H1 (cell line): ENCODE data around the gene YAF2. TPM values are rescaled to one million over a fixed set of nuclear protein-coding genes. Genes with fewer than 3 reads are reported as not detected.

ENCODE experiments used
- CTCF ChIA-PET: fragments of 300-600 bp; sonication (Branson Sonifier 250); formaldehyde crosslinking; loops from one replicate; lab custom pipeline; 2021; ENCODE audit not compliant: partially characterized antibody; lab: Charles Lee
- POLR2A ChIA-PET: fragments of 300-600 bp; sonication (Branson Sonifier 250); formaldehyde crosslinking; loops from one replicate; lab custom pipeline; 2021; ENCODE audit warnings: inconsistent platforms; ENCODE audit not compliant: partially characterized antibody; lab: Charles Lee
- DNase-seq, 2 experiments: peaks; one replicate each; pipeline versions ENCODE4 v3.0.0 to v3.0.0-alpha.2; 2010 to 2022; ENCODE audit warnings: low spot score in 2 of 2, low read depth in 1 of 2, mixed read lengths in 1 of 2
- FAIRE-seq: peaks from 2 replicates; lab custom pipeline; 2011; peaks lifted over from hg19 to GRCh38; lab: Jason Lieb, UNC
- H2AFZ ChIP-seq: 2 replicates; pipeline ENCODE4 v1.8.1; 2012; ENCODE audit warnings: low read length, inconsistent platforms
- H2AK5ac ChIP-seq: 2 replicates; pipeline ENCODE4 v1.6.1; 2013; ENCODE audit warnings: low read depth, low read length
- H2BK120ac ChIP-seq: replicated peaks from 2 replicates; pipeline ENCODE3; 2013; ENCODE audit warnings: low read depth, low read length, inconsistent platforms
- H2BK12ac ChIP-seq: 2 replicates; pipeline ENCODE4 v1.6.1; 2013; ENCODE audit warnings: low read depth, low read length
- H2BK15ac ChIP-seq: 2 replicates; pipeline ENCODE4 v1.6.1; 2013; ENCODE audit warnings: low read length
- H2BK20ac ChIP-seq: 2 replicates; pipeline ENCODE4 v1.6.1; 2013; ENCODE audit warnings: low read length
- H2BK5ac ChIP-seq: 2 replicates; pipeline ENCODE4 v1.6.1; 2013; ENCODE audit warnings: low read depth, low read length
- H3K14ac ChIP-seq: 2 replicates; pipeline ENCODE4 v1.6.1; 2013; ENCODE audit warnings: inconsistent platforms; ENCODE audit not compliant: insufficient read length
- H3K18ac ChIP-seq: 2 replicates; pipeline ENCODE4 v1.6.1; 2013; ENCODE audit warnings: low read length; ENCODE audit errors: extremely low read depth
- H3K23ac ChIP-seq: 2 replicates; pipeline ENCODE4 v1.6.1; 2013; ENCODE audit warnings: inconsistent platforms; ENCODE audit not compliant: insufficient read length
- H3K23me2 ChIP-seq: 2 replicates; pipeline ENCODE4 v1.6.1; 2013; ENCODE audit warnings: low read depth, low read length
- H3K27ac ChIP-seq: 2 replicates; pipeline ENCODE4 v1.6.1; 2011; ENCODE audit warnings: low read depth, low read length, inconsistent platforms
- H3K27me3 ChIP-seq, 4 experiments: replicated peaks in 1 of 4; 1 replicate in 1 of 4; 2 replicates in 3 of 4; pipeline versions ENCODE4 v1.6.1 to v1.8.1; 2011 to 2013; ENCODE audit warnings: low read length in 3 of 4, mild to moderate bottlenecking in 3 of 4, inconsistent platforms in 2 of 4, mixed read lengths in 2 of 4, moderate library complexity in 1 of 4; ENCODE audit not compliant: control insufficient read depth in 3 of 4, insufficient read depth in 3 of 4; ENCODE audit errors: extremely low read depth in 1 of 4
- H3K36me3 ChIP-seq, 4 experiments: 2 replicates each; pipeline versions ENCODE4 v1.6.1 to v1.8.1; 2011 to 2013; ENCODE audit warnings: mild to moderate bottlenecking in 4 of 4, low read length in 3 of 4, moderate library complexity in 2 of 4, control low read depth in 1 of 4, inconsistent platforms in 1 of 4; ENCODE audit not compliant: insufficient read depth in 4 of 4, control insufficient read depth in 2 of 4
- H3K4ac ChIP-seq: replicated peaks from 2 replicates; pipeline ENCODE3; 2013; ENCODE audit warnings: low read length, low read depth, mixed read lengths, inconsistent platforms; ENCODE audit not compliant: insufficient read length
- H3K4me1 ChIP-seq, 4 experiments: replicated peaks in 1 of 4; 1 replicate in 1 of 4; 2 replicates in 3 of 4; pipeline versions ENCODE4 v1.6.1 to v1.8.1; 2011 to 2013; ENCODE audit warnings: low read length in 3 of 4, inconsistent platforms in 2 of 4, mixed read lengths in 1 of 4; ENCODE audit not compliant: insufficient read depth in 4 of 4, control insufficient read depth in 3 of 4
- H3K4me2 ChIP-seq, 2 experiments: 2 replicates each; pipeline versions ENCODE4 v1.6.1 to v1.8.1; 2011 to 2013; ENCODE audit warnings: low read depth in 2 of 2, low read length in 2 of 2, control low read depth in 1 of 2, inconsistent platforms in 1 of 2, mild to moderate bottlenecking in 1 of 2; ENCODE audit not compliant: insufficient read depth in 1 of 2
- H3K4me3 ChIP-seq, 4 experiments: fragments of 200-600, 300-600 bp in 1 of 4; sonication (generic), shearing (Covaris generic), sonication (Bioruptor Twin) in 1 of 4; 2 replicates each; pipeline versions ENCODE4 v1.5.1 to v1.8.1; 2011 to 2016; ENCODE audit warnings: low read length in 4 of 4, low read depth in 3 of 4, control low read depth in 2 of 4, inconsistent platforms in 2 of 4, mild to moderate bottlenecking in 2 of 4, mixed read lengths in 1 of 4, moderate library complexity in 1 of 4; ENCODE audit not compliant: insufficient read depth in 2 of 4; ENCODE audit errors: extremely low read depth in 1 of 4
- H3K56ac ChIP-seq: replicated peaks from 2 replicates; pipeline ENCODE3; 2013; ENCODE audit warnings: low read depth, mild to moderate bottlenecking, mixed read lengths, low read length, inconsistent platforms; ENCODE audit not compliant: insufficient read length
- H3K79me1 ChIP-seq: 2 replicates; pipeline ENCODE4 v1.6.1; 2013; ENCODE audit warnings: low read depth, low read length, control low read depth
- H3K79me2 ChIP-seq, 2 experiments: 2 replicates each; pipeline versions ENCODE4 v1.6.1 to v1.8.1; 2012 to 2013; ENCODE audit warnings: low read length in 2 of 2, mild to moderate bottlenecking in 2 of 2, inconsistent platforms in 1 of 2; ENCODE audit not compliant: insufficient read depth in 2 of 2, control insufficient read depth in 1 of 2
- H3K9ac ChIP-seq, 4 experiments: replicated peaks in 1 of 4; 1 replicate in 1 of 4; 2 replicates in 3 of 4; pipeline versions ENCODE4 v1.6.1 to v1.8.1; 2011 to 2013; ENCODE audit warnings: low read depth in 3 of 4, low read length in 3 of 4, control low read depth in 2 of 4, mild to moderate bottlenecking in 2 of 4, moderate library complexity in 2 of 4, inconsistent platforms in 1 of 4; ENCODE audit errors: extremely low read depth in 1 of 4
- H3K9me3 ChIP-seq, 2 experiments: 2 replicates each; pipeline versions ENCODE4 v1.6.1 to v1.8.1; 2012 to 2013; ENCODE audit warnings: mild to moderate bottlenecking in 2 of 2, moderate library complexity in 2 of 2, control low read depth in 1 of 2, inconsistent platforms in 1 of 2, low read depth in 1 of 2, low read length in 1 of 2, mixed read lengths in 1 of 2; ENCODE audit not compliant: insufficient read depth in 2 of 2
- H4K20me1 ChIP-seq, 2 experiments: replicated peaks in 1 of 2; 2 replicates each; pipeline versions ENCODE3 to v1.8.1; 2011 to 2013; ENCODE audit warnings: inconsistent platforms in 2 of 2, low read length in 2 of 2, mild to moderate bottlenecking in 1 of 2; ENCODE audit not compliant: insufficient read depth in 2 of 2, control insufficient read depth in 1 of 2
- H4K5ac ChIP-seq: 2 replicates; pipeline ENCODE4 v1.6.1; 2013; ENCODE audit warnings: low read length, low read depth, mixed read lengths, inconsistent platforms; ENCODE audit not compliant: insufficient read length
- H4K8ac ChIP-seq: 2 replicates; pipeline ENCODE4 v1.8.0; 2013; ENCODE audit warnings: mild to moderate bottlenecking, moderate library complexity, low read length, inconsistent platforms; ENCODE audit not compliant: insufficient read depth; ENCODE audit errors: extremely low read depth
- H4K91ac ChIP-seq: replicated peaks from 2 replicates; pipeline ENCODE3; 2013; ENCODE audit warnings: low read length, mixed read lengths, inconsistent platforms; ENCODE audit not compliant: insufficient read length
- ATF2 ChIP-seq: IDR thresholded peaks from 2 replicates; pipeline ENCODE4 v1.6.1; 2012; ENCODE audit warnings: low read length, inconsistent platforms
- CBX5 ChIP-seq: fragments of 300-800, 300-1000 bp; sonication (generic); IDR thresholded peaks from 2 replicates; pipeline ENCODE4 v1.7.1; 2016; ENCODE audit warnings: antibody characterized with exemption, low read length, low read depth
- CEBPB ChIP-seq: IDR thresholded peaks from 2 replicates; pipeline ENCODE4 v1.6.1; 2012; ENCODE audit warnings: low read depth, low read length
- EZH2 ChIP-seq: fragments of 200-600 bp; sonication (generic); IDR thresholded peaks from 2 replicates; pipeline ENCODE4 v1.7.1; 2012; ENCODE audit warnings: low read depth, mild to moderate bottlenecking, moderate library complexity, low read length, inconsistent platforms; ENCODE audit not compliant: severe bottlenecking
- GTF2F1 ChIP-seq: IDR thresholded peaks from 2 replicates; pipeline ENCODE4 v1.6.1; 2012; ENCODE audit warnings: low read depth, low read length, improper control_type of control experiment, borderline replicate concordance
- RFX5 ChIP-seq: IDR thresholded peaks from 2 replicates; pipeline ENCODE4 v1.6.1; 2011; ENCODE audit warnings: low read depth, low read length, improper control_type of control experiment, borderline replicate concordance
- TAF7 ChIP-seq: optimal IDR thresholded peaks from 2 replicates; pipeline ENCODE3; 2011; ENCODE audit warnings: low read depth, mild to moderate bottlenecking, inconsistent platforms, low read length, moderate library complexity, borderline replicate concordance
- TCF12 ChIP-seq: IDR thresholded peaks from 2 replicates; pipeline ENCODE4 v1.6.1; 2011; ENCODE audit warnings: low read depth, mild to moderate bottlenecking, low read length
- WGBS, 2 experiments: shearing (Covaris generic) in 1 of 2; methylation state at CpG; one replicate each; pipeline versions ENCODE4 v1.1.6 to v1.1.7; 2013 to 2015; ENCODE audit warnings: low lambda C conversion rate in 2 of 2, mixed read lengths in 2 of 2, inconsistent platforms in 1 of 2, low coverage in 1 of 2, missing lambda C conversion rate in 1 of 2; ENCODE audit not compliant: insufficient replicate concordance in 2 of 2, insufficient coverage in 1 of 2, insufficient read length in 1 of 2; ENCODE audit errors: extremely low coverage in 1 of 2, missing lambda C conversion rate in 1 of 2; 5-methylcytosine and 5-hydroxymethylcytosine counted together
- polyA plus RNA-seq, 7 experiments: library from polyadenylated mRNA; depleted of rRNA in 3 of 7; stranded (reverse) in 5 of 7; unstranded in 2 of 7; fragments of >200 nt in 5 of 7; fragments of 200-250 nt in 2 of 7; gene quantifications; 1 replicate in 5 of 7; 2 replicates in 1 of 7; 4 replicates in 1 of 7; pipeline versions ENCODE4 v1.2.1 to v1.2.3, GENCODE V29; 2011 to 2013; ENCODE audit warnings: missing spikeins in 2 of 7, mixed read lengths in 2 of 7
- total RNA-seq: library from RNA; stranded (reverse); fragmentation: NEBNext Ultra II Directional; extraction: Animal tissue kit (Norgen Biotek cat#: 25700); gene quantifications from 2 replicates; pipeline ENCODE4 v1.2.1, GENCODE V29; 2021

YAF2 gene
- total and polyA plus RNA-seq, 2 of the 8 experiments (the other 6 are each of a cell fraction or from before 2014, with no cell fraction given): 0.50 to 2.2 TPM

DNA sequence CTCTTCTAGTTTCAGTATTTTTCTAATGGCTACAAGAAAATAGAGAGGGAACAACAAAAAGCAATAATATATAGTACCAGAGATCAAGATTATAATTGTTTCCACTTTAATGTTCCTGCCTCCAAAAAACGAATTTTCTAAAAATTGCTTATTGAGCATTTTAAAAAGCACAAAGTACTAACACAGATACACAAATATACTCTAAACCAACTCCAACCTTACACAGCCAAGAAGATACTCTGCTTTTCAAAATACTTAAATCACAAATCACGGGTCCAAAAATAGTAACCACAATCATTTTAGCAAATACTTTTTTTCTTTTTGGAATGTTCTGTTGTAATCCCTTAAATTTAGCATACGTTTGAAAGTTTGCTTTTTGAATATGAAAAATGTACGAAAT lies 2.0 kb downstream of the YAF2 start:
- Histone ChIP-seq H3K9me3 (no peaks in the 10 kb centered on the region; a peak in 1 of 4 replicates), H3K4ac (no peak overlapping the region), H4K8ac (no peak overlapping the region), H2BK15ac (no peak overlapping the region), H3K36me3 (no peaks in the 10 kb centered on the region; a peak in 1 of 8 replicates), H3K79me1 (no peaks in the 10 kb centered on the region), H2BK12ac (no peak overlapping the region), H3K4me2 (no peak overlapping the region), H3K14ac (no peak overlapping the region), H3K18ac (no peak overlapping the region), H4K20me1 (peaks cover 11 to 12% of the 10 kb centered on the region in 2 experiments), H3K27me3 (peaks cover 24 to 64% (median 49%) of the 10 kb centered on the region in 4 experiments), H2BK20ac (no peak overlapping the region), H2BK5ac (no peak overlapping the region), H2BK120ac (no peak overlapping the region), H4K91ac (no peak overlapping the region), H3K9ac (no peak overlapping the region), H3K27ac (no peak overlapping the region), H3K79me2 (no peaks in the 10 kb centered on the region), H2AFZ (no peak overlapping the region), H3K23ac (no peak overlapping the region), H3K23me2 (peaks cover 6% of the 10 kb centered on the region; the same call in 1 of the 2 replicates), H3K56ac (no peak overlapping the region), H4K5ac (no peak overlapping the region), H3K4me1 (peaks cover 0 to 4% (median 2%) of the 10 kb centered on the region in 4 experiments; a peak in 2 of 7 replicates), H2AK5ac (no peak overlapping the region), H3K4me3 (no peak overlapping the region)
- CTCF ChIA-PET: interaction anchor here (1.1 to 1.2 kb wide), 2 partner anchors 95 to 111 kb away, joined by 3 read pairs; no protein-coding TSS in a partner anchor
- FAIRE-seq: no peak
- 73% methylated on average over 4 of the region's 4 CpGs; no CpG with 5 or more reads in 1 of the 2 experiments for WGBS, 2 experiments
- TF ChIP-seq RFX5 (no peak), EZH2 (no peak), CEBPB (no peak), TCF12 (no peak), GTF2F1 (no peak), TAF7 (no peak), ATF2 (no peak), CBX5 (no peak)
- DNase-seq: no peak
- POLR2A ChIA-PET: no interaction called here
